ENCODE measurements around the gene HMGN1.

DNA sequence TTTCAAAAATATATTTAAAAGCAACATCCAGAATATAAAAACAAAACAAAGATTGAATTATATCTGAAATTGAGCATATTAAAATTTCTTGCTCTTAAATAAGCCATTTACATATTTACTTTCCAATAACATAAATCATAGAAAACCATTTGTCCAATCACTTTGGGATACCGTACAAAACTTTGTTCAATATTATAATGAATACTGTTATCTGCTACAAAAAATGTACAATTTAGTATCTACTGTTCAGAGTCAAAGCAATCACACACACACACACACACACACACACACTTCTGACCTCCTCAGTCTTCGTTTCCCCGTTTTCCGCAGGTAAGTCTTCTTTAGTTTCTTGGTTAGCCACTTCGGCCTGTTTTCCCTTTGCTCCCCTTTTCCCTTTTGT, 4.0 kb downstream of the HMGN1 start:
- TF ChIP-seq EZH2 (IDR thresholded peaks at IDR 0.05; ENCODE audit: low read length, unreplicated experiment) (no peak), EZH2phosphoT487 (IDR thresholded peaks at IDR 0.05; ENCODE audit: borderline replicate concordance, low read length) (no peak)
- TF ChIP-seq, protein P1, sequence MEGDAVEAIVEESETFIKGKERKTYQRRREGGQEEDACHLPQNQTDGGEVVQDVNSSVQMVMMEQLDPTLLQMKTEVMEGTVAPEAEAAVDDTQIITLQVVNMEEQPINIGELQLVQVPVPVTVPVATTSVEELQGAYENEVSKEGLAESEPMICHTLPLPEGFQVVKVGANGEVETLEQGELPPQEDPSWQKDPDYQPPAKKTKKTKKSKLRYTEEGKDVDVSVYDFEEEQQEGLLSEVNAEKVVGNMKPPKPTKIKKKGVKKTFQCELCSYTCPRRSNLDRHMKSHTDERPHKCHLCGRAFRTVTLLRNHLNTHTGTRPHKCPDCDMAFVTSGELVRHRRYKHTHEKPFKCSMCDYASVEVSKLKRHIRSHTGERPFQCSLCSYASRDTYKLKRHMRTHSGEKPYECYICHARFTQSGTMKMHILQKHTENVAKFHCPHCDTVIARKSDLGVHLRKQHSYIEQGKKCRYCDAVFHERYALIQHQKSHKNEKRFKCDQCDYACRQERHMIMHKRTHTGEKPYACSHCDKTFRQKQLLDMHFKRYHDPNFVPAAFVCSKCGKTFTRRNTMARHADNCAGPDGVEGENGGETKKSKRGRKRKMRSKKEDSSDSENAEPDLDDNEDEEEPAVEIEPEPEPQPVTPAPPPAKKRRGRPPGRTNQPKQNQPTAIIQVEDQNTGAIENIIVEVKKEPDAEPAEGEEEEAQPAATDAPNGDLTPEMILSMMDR (conservative IDR thresholded peaks at IDR 0.05; ENCODE audit: low read depth, low read length): no peak

Data from PC-3 (cell line).